ENCODE results near the gene TRIO.

The TRIO gene

GRCh38 chr5:14147210-14147609, 4.1 kb downstream of the TRIO start:
- no peak for TF ChIP-seq POLR2A (IDR thresholded peaks at IDR 0.05; ENCODE audit: low read depth, low read length)
- no peak for DNase-seq (ENCODE audit: insufficient read length, low spot score)
- FAIRE-seq, result no peak

- DNase-seq (ENCODE audit: insufficient read length, low spot score), result no peak
- TF ChIP-seq POLR2A (IDR thresholded peaks at IDR 0.05; ENCODE audit: low read depth, low read length), result no peak
- FAIRE-seq, result no peak
Measured at GRCh38 chr5:14148483-14148882, 5.3 kb downstream of the TRIO start.

GRCh38 chr5:14148890-14149671, 5.9 kb downstream of the TRIO start:
- TF ChIP-seq POLR2A (IDR thresholded peaks at IDR 0.05; ENCODE audit: low read depth, low read length), result no peak
- DNase-seq (ENCODE audit: insufficient read length, low spot score) (no peak), FAIRE-seq (no peak)

- TF ChIP-seq POLR2A (IDR thresholded peaks at IDR 0.05; ENCODE audit: low read depth, low read length), result no peak
- FAIRE-seq (no peak), DNase-seq (ENCODE audit: insufficient read length, low spot score) (no peak)
Measured at GRCh38 chr5:14149672-14150274, 6.6 kb downstream of the TRIO start.

GRCh38 chr5:14151416-14151815, 8.3 kb downstream of the TRIO start:
- FAIRE-seq, result no peak
- no peak for TF ChIP-seq POLR2A (IDR thresholded peaks at IDR 0.05; ENCODE audit: low read depth, low read length)
- no peak for DNase-seq (ENCODE audit: insufficient read length, low spot score)

GRCh38 chr5:14153071-14153864, 10.1 kb downstream of the TRIO start:
- TF ChIP-seq POLR2A (IDR thresholded peaks at IDR 0.05; ENCODE audit: low read depth, low read length), result no peak

GRCh38 chr5:14153932-14154731, 11.0 kb downstream of the TRIO start:
- TF ChIP-seq POLR2A (IDR thresholded peaks at IDR 0.05; ENCODE audit: low read depth, low read length), result peak; percentile 24; the same call in 1 of the 2 replicates
- DNase-seq (ENCODE audit: insufficient read length, low spot score) (no peak), FAIRE-seq (peak; percentile 81)

More at GRCh38 chr5:14153071-14153864, 10.1 kb downstream of the TRIO start:
- DNase-seq (ENCODE audit: insufficient read length, low spot score), result no peak
- peak; percentile 41 for FAIRE-seq

- TF ChIP-seq POLR2A (IDR thresholded peaks at IDR 0.05; ENCODE audit: low read depth, low read length), result no peak
- no peak for FAIRE-seq
- no peak for DNase-seq (ENCODE audit: insufficient read length, low spot score)
Measured at GRCh38 chr5:14155075-14155474, 11.9 kb downstream of the TRIO start.

GRCh38 chr5:14155739-14156138, 12.6 kb downstream of the TRIO start:
- DNase-seq (ENCODE audit: insufficient read length, low spot score) (no peak), FAIRE-seq (no peak)
- TF ChIP-seq POLR2A (IDR thresholded peaks at IDR 0.05; ENCODE audit: low read depth, low read length), result no peak

GRCh38 chr5:14156290-14156649, 13.1 kb downstream of the TRIO start:
- no peak for TF ChIP-seq POLR2A (IDR thresholded peaks at IDR 0.05; ENCODE audit: low read depth, low read length)
- FAIRE-seq (no peak), DNase-seq (ENCODE audit: insufficient read length, low spot score) (no peak)

- DNase-seq (ENCODE audit: insufficient read length, low spot score) (peak; percentile 61), FAIRE-seq (peak; percentile 96)
- TF ChIP-seq POLR2A (IDR thresholded peaks at IDR 0.05; ENCODE audit: low read depth, low read length), result no peak
Measured at GRCh38 chr5:14156650-14157492, 13.7 kb downstream of the TRIO start.

- DNase-seq (ENCODE audit: insufficient read length, low spot score) (no peak), FAIRE-seq (no peak)
- no peak for TF ChIP-seq POLR2A (IDR thresholded peaks at IDR 0.05; ENCODE audit: low read depth, low read length)
Measured at GRCh38 chr5:14157493-14157782, 14.3 kb downstream of the TRIO start.
